GM12878 (cell line): ENCODE results near the gene EFNA4. TPM values are rescaled to one million over a fixed set of nuclear protein-coding genes. Genes with fewer than 3 reads are reported as not detected.
A peak's percentile ranks its signal among the peaks of the same experiment; 100 is the strongest.

Experiments
- CHD2 ChIP-seq: IDR thresholded peaks from 2 replicates; pipeline ENCODE4 v1.6.1; 2011; ENCODE audit warnings: low read depth, low read length, improper control_type of control experiment, borderline replicate concordance
- IKZF2 ChIP-seq, 2 experiments: fragments of 450-650 bp; IDR thresholded peaks; 2 replicates each; pipeline ENCODE4 v1.6.1; 2017; ENCODE audit warnings: mild to moderate bottlenecking in 2 of 2, moderate library complexity in 2 of 2
- JUND ChIP-seq: IDR thresholded peaks from 2 replicates; pipeline ENCODE4 v1.6.1; 2012; ENCODE audit warnings: low read depth, mild to moderate bottlenecking, low read length, improper control_type of control experiment, moderate library complexity
- NBN ChIP-seq: fragments of 450-650 bp; IDR thresholded peaks from 2 replicates; pipeline ENCODE4 v1.6.1; 2016
- PBX3 ChIP-seq: IDR thresholded peaks from 2 replicates; pipeline ENCODE4 v1.6.1; 2011; ENCODE audit warnings: mild to moderate bottlenecking, low read depth, low read length, moderate library complexity; ENCODE audit not compliant: insufficient replicate concordance
- RAD21 ChIP-seq: IDR thresholded peaks from 2 replicates; pipeline ENCODE4 v1.6.1; 2011; ENCODE audit warnings: mild to moderate bottlenecking, low read depth, low read length, moderate library complexity; ENCODE audit not compliant: insufficient read depth
- SIX5 ChIP-seq: IDR thresholded peaks from 2 replicates; pipeline ENCODE4 v1.6.1; 2011; ENCODE audit warnings: mild to moderate bottlenecking, low read depth, low read length, moderate library complexity; ENCODE audit not compliant: severe bottlenecking
- SMAD5 ChIP-seq: IDR thresholded peaks from 2 replicates; pipeline ENCODE4 v1.6.1; 2016; ENCODE audit warnings: antibody characterized with exemption, low read depth
- SP1 ChIP-seq: IDR thresholded peaks from one replicate; pipeline ENCODE4 v1.6.1; 2011; ENCODE audit warnings: low read depth, low read length
- SUPT20H ChIP-seq: IDR thresholded peaks from 2 replicates; pipeline ENCODE4 v1.6.1; 2011; ENCODE audit warnings: low read depth, mild to moderate bottlenecking, low read length, moderate library complexity, borderline replicate concordance; ENCODE audit not compliant: control insufficient read depth
- ZNF592 ChIP-seq: fragments of 450-650 bp; IDR thresholded peaks from 2 replicates; pipeline ENCODE4 v1.6.1; 2017; ENCODE audit warnings: mild to moderate bottlenecking, moderate library complexity
- ZSCAN29 ChIP-seq: fragments of 450-650 bp; IDR thresholded peaks from 2 replicates; pipeline ENCODE4 v1.6.1; 2017; ENCODE audit warnings: mild to moderate bottlenecking, moderate library complexity
- polyA plus RNA-seq, 11 experiments: library from polyadenylated mRNA; depleted of rRNA in 4 of 11; unstranded in 6 of 11; stranded (reverse) in 5 of 11; fragments of >200 nt; fragmentation: Nextera tagmentation in 4 of 11; fragmentation: Illumina TruSeq in 1 of 11; extraction: Ambion mirVana in 4 of 11; extraction: Trizol in 1 of 11; gene quantifications; 1 replicate in 1 of 11; 2 replicates in 10 of 11; pipeline versions ENCODE4 v1.2.1 to v1.2.3, GENCODE V29; 2011 to 2016; ENCODE audit warnings: inconsistent platforms in 2 of 11, missing spikeins in 2 of 11, low read depth in 1 of 11
- total RNA-seq, 4 experiments: library from RNA; depleted of rRNA in 3 of 4; stranded (reverse); fragments of >200 nt in 3 of 4; fragmentation: Illumina TruSeq in 1 of 4; extraction: Trizol in 1 of 4; gene quantifications; 2 replicates each; pipeline versions ENCODE4 v1.2.1 to v1.2.3, GENCODE V29; 2013 to 2021

Gene EFNA4
- total and polyA plus RNA-seq, 10 of the 15 experiments (the other 5 are each of a cell fraction or from before 2014, with no cell fraction given), result 0.52 to 14.1 (median 4.8) TPM

GRCh38 chr1:155084722-155085503 is 21.4 kb downstream of the EFNA4 start (continued):
- TF ChIP-seq PBX3 (peak; percentile 98), JUND (no peak), CHD2 (peak; percentile 55; the same call in 1 of the 2 replicates), SMAD5 (no peak), ZSCAN29 (peak; percentile 92), IKZF2 (IDR thresholded peaks at IDR 0.05) (peak; percentile 74 to 84), SP1 (peak; percentile 88), RAD21 (peak; percentile 99), ZNF592 (no peak; the same call in 1 of the 2 replicates), NBN (peak; percentile 96), SIX5 (no peak), SUPT20H (no peak)
